ENCODE results near the gene ACCSL.

ACCSL gene

GRCh38 chr11:44047931-44048431 is at the start of gene ACCSL:
Gene ACCSL (plus strand): TSS chr11:44047981. CDS start chr11:44048037, 56 bp downstream.
- no peak for FAIRE-seq

- FAIRE-seq, result no peak
Observed at GRCh38 chr11:43998308-43998707, 49.5 kb upstream of the ACCSL start.

- FAIRE-seq, result no peak
Observed at GRCh38 chr11:44000731-44001130, 47.0 kb upstream of the ACCSL start.

GRCh38 chr11:44002191-44003093 is 45.3 kb upstream of the ACCSL start:
- FAIRE-seq, result no peak

GRCh38 chr11:44003736-44004451 is 43.9 kb upstream of the ACCSL start:
- no peak for FAIRE-seq

- FAIRE-seq, result no peak
Observed at GRCh38 chr11:44004452-44005062, 43.2 kb upstream of the ACCSL start.

- no peak for FAIRE-seq
Observed at GRCh38 chr11:44005063-44005701, 42.6 kb upstream of the ACCSL start.

GRCh38 chr11:44005956-44006355 is 41.8 kb upstream of the ACCSL start:
- no peak for FAIRE-seq

- FAIRE-seq, result no peak
Observed at GRCh38 chr11:44006917-44007361, 40.8 kb upstream of the ACCSL start.

GRCh38 chr11:44007481-44008087 is 40.2 kb upstream of the ACCSL start:
- no peak for FAIRE-seq

- no peak for FAIRE-seq
Observed at GRCh38 chr11:44008088-44008501, 39.7 kb upstream of the ACCSL start.

- no peak for FAIRE-seq
Observed at GRCh38 chr11:44008698-44009097, 39.1 kb upstream of the ACCSL start.

- FAIRE-seq, result no peak
Observed at GRCh38 chr11:44010789-44011251, 37.0 kb upstream of the ACCSL start.

GRCh38 chr11:44011797-44012196 is 36.0 kb upstream of the ACCSL start:
- no peak for FAIRE-seq

- no peak for FAIRE-seq
Observed at GRCh38 chr11:44014968-44015623, 32.7 kb upstream of the ACCSL start.

GRCh38 chr11:44015624-44016007 is 32.2 kb upstream of the ACCSL start:
- no peak for FAIRE-seq

- no peak for FAIRE-seq
Observed at GRCh38 chr11:44016131-44016530, 31.6 kb upstream of the ACCSL start.

- FAIRE-seq, result no peak
Observed at GRCh38 chr11:44016546-44017442, 31.0 kb upstream of the ACCSL start.

GRCh38 chr11:44017443-44018126 is 30.2 kb upstream of the ACCSL start:
- no peak for FAIRE-seq

- FAIRE-seq, result no peak
Observed at GRCh38 chr11:44018127-44018521, 29.7 kb upstream of the ACCSL start.

Data from G401.6 (cell line).